Tibial artery (tissue), 4 donors: ENCODE measurements around the gene GJC1.
A peak's percentile ranks its signal among the peaks of the same experiment; 100 is the strongest.

ENCODE experiments used
- DNase-seq, 2 donors: peaks; one replicate each; pipeline ENCODE4 v3.0.0-alpha.2; 2019
- H3K27ac ChIP-seq, 2 donors: fragments of 200-600 bp; sonication (generic) in 1 of 2; 1 replicate in 1 of 2; 2 replicates in 1 of 2; pipeline ENCODE4 v1.5.1; 2018 to 2019; ENCODE audit warnings: mild to moderate bottlenecking in 1 of 2
- H3K27me3 ChIP-seq, 2 donors: fragments of 200-600 bp; sonication (generic) in 1 of 2; one replicate each; pipeline versions ENCODE4 v1.5.1 to v1.6.0; 2016 to 2019
- H3K36me3 ChIP-seq, 3 donors: fragments of 200-600 bp; sonication (generic) in 2 of 3; one replicate each; pipeline ENCODE4 v1.5.1; 2016 to 2019; ENCODE audit warnings: mild to moderate bottlenecking in 2 of 3
- H3K4me1 ChIP-seq, 4 donors: fragments of 200-600 bp; sonication (generic) in 2 of 4; 1 replicate in 3 of 4; 2 replicates in 1 of 4; pipeline ENCODE4 v1.5.1; 2016 to 2019
- H3K4me3 ChIP-seq, 2 donors: fragments of 200-600 bp; sonication (generic) in 1 of 2; 1 replicate in 1 of 2; 2 replicates in 1 of 2; pipeline ENCODE4 v1.5.1; 2018 to 2019; ENCODE audit warnings: mild to moderate bottlenecking in 2 of 2
- H3K9me3 ChIP-seq, 3 donors: fragments of 200-600 bp; sonication (generic) in 1 of 3; one replicate each; pipeline ENCODE4 v1.5.1; 2016 to 2019
- intact Hi-C: fragments of 100-400 bp; cut with DNase I; formaldehyde crosslinking; loops from one replicate; pipeline ENCODE4 v1.15.0; 2023; ENCODE audit warnings: low total_unique reads
- TF ChIP-seq, protein P1 (sequence below), 2 experiments: fragments of 200-600 bp in 1 of 2; fragments of 450-650 bp in 1 of 2; IDR thresholded peaks; one replicate each; pipeline ENCODE4 v1.5.1; 2017 to 2019; ENCODE audit warnings: antibody characterized with exemption in 2 of 2, mild to moderate bottlenecking in 1 of 2, moderate library complexity in 1 of 2

The GJC1 gene

DNA sequence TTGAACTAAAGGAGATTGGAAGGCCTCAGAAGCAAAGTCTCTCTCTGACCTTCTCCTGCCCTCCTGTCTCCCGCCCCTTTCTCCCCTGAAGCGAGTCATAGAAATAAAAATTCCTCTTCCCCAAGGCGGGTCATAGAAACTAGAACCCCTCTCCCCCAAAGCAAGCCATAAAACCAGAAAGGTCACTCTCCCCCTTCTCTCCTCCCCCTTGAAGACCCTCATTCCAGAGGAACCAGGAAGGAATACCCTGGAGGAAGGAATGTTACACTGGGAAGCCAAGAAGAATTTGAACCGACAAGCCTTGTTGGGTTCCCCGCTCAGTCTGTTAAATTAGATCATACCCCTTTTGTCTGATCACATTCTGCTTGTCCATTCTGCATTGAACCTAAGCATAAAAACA, 2.7 kb upstream of the GJC1 start:
- Histone ChIP-seq H3K4me1 (peaks cover 0 to 16% (median 8%) of the 10 kb centered on the region in 4 donors), H3K27ac (no peak overlapping the region), H3K4me3 (no peak overlapping the region), H3K9me3 (no peaks in the 10 kb centered on the region), H3K27me3 (peaks cover 0 to 4% of the 10 kb centered on the region in 2 donors), H3K36me3 (no peaks in the 10 kb centered on the region)
- DNase-seq = no peak
- intact Hi-C loops = no loop called here
- TF ChIP-seq, protein P1, sequence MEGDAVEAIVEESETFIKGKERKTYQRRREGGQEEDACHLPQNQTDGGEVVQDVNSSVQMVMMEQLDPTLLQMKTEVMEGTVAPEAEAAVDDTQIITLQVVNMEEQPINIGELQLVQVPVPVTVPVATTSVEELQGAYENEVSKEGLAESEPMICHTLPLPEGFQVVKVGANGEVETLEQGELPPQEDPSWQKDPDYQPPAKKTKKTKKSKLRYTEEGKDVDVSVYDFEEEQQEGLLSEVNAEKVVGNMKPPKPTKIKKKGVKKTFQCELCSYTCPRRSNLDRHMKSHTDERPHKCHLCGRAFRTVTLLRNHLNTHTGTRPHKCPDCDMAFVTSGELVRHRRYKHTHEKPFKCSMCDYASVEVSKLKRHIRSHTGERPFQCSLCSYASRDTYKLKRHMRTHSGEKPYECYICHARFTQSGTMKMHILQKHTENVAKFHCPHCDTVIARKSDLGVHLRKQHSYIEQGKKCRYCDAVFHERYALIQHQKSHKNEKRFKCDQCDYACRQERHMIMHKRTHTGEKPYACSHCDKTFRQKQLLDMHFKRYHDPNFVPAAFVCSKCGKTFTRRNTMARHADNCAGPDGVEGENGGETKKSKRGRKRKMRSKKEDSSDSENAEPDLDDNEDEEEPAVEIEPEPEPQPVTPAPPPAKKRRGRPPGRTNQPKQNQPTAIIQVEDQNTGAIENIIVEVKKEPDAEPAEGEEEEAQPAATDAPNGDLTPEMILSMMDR (IDR thresholded peaks at IDR 0.05) = no peak

DNA sequence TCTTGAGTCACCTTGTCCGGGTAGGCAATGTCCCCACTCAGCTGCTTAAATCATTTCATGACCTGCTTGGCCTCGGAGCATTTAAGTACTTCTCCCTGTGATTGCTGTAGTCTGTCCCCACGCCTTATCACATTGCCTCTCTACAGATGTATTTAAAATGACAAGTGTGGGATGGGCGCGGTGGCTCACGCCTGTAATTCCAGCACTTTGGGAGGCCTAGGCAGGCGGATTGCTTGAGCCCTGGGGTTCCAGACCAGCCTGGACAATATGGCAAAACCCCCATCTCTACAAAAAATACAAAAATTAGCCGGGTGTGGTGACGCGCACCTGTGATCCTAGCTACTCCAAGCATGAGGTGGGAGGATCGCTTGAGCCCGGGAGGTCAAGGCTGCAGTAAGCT, 1.3 kb upstream of the GJC1 start:
- H3K9me3 ChIP-seq = no peaks in the 10 kb centered on the region
- no peaks in the 10 kb centered on the region for H3K36me3 ChIP-seq
- H3K27ac ChIP-seq = no peak overlapping the region
- H3K4me3 ChIP-seq = no peak overlapping the region
- H3K27me3 ChIP-seq = peaks cover 0 to 6% of the 10 kb centered on the region in 2 donors
- intact Hi-C loops = no loop called here
- peaks cover 0 to 23% (median 10%) of the 10 kb centered on the region in 4 donors for H3K4me1 ChIP-seq
- TF ChIP-seq, protein P1 (IDR thresholded peaks at IDR 0.05) = no peak
- peak in 1 of 2 donors; percentile 28 for DNase-seq

DNA sequence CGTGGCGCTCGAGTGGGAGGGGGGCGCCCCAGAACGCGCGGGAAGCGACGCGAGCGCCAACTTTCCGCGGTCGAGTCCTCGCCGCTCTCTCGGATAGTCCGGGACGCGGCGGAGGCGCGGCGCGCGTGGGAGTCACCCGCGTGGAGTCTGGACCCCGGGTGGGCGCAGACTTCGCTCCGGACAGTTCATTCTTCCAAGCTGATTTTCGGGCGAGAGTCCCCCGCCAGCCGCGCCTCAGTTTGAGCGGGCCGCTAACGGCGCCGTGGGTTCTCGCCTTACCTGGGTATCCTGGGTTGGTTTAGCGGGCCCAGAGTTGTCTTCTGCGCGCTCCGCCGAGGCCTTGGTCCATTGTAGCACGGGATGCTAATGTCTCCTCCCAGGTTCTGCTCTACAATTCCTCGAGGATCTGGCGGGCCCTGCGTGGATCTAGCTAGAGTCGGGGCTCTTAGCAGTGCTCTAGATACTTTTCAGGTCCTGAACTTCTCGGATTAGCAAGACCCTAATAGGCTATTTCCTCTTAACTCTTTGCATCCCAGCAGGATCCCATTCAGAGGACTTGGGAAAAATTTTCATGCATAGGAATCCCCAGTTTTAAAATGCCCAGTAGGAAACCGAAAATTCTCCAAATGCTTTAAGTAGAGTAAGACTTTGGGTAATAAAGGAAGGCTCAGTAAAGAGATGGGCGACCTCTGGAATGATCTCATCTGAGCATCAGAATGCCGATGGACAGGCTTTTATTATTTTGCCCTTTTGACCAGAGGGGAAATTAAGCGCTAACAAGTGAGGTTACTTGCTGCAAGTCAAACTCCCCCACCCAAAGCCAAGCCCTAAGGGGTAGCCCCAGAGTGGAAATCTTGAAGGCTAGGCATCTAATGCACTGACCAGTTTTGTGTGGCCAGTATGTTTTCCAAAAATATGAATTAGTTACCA, 537 bp upstream of the GJC1 start:
- H3K27ac ChIP-seq = peak overlapping the region; percentile 89 to 92
- H3K4me3 ChIP-seq = peak overlapping the region; percentile 71 to 82
- H3K36me3 ChIP-seq = no peaks in the 10 kb centered on the region
- TF ChIP-seq, protein P1 (IDR thresholded peaks at IDR 0.05) = no peak
- H3K27me3 ChIP-seq = peaks cover 0 to 6% of the 10 kb centered on the region in 2 donors
- intact Hi-C loops = no loop called here
- DNase-seq = peak in 1 of 2 donors; percentile 68
- H3K9me3 ChIP-seq = no peaks in the 10 kb centered on the region
- peaks cover 0 to 29% (median 10%) of the 10 kb centered on the region in 4 donors for H3K4me1 ChIP-seq

- TF ChIP-seq, protein P1 (IDR thresholded peaks at IDR 0.05) = no peak
- Histone ChIP-seq H3K9me3 (no peaks in the 10 kb centered on the region), H3K36me3 (no peaks in the 10 kb centered on the region), H3K27ac (peak overlapping the region; percentile 89 to 92), H3K27me3 (peaks cover 0 to 6% of the 10 kb centered on the region in 2 donors), H3K4me1 (peaks cover 0 to 29% (median 10%) of the 10 kb centered on the region in 4 donors), H3K4me3 (peak overlapping the region; percentile 71 to 82)
- intact Hi-C loops = no loop called here
- peak in 1 of 2 donors; percentile 66 for DNase-seq
These were observed 1.1 kb downstream of the GJC1 start for GRCh38 chr17:44828919-44829522.

DNA sequence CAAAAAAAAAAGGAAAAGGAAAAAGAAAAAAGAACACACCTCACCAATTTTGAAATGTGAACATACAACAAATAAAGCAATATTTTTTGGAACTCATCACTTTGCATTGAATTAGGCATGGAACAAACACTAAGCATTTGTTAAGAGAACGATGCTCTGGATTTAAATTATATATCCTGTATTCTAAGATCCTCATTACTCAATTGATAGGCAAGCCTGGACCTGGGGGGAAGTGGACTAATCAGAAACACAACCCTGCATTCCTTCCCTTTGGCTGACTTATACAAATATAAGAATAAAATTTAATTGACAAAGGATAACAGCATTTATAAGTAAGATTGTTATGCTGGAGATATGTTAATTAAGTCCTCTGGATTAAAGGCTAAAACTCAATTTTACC, 2.2 kb downstream of the GJC1 start:
- Histone ChIP-seq H3K9me3 (no peaks in the 10 kb centered on the region), H3K4me1 (peaks cover 0 to 34% (median 10%) of the 10 kb centered on the region in 4 donors), H3K27ac (no peak overlapping the region), H3K36me3 (no peaks in the 10 kb centered on the region), H3K27me3 (peaks cover 0 to 6% of the 10 kb centered on the region in 2 donors), H3K4me3 (no peak overlapping the region)
- TF ChIP-seq, protein P1 (IDR thresholded peaks at IDR 0.05) = no peak
- intact Hi-C loops = no loop called here
- no peak for DNase-seq
